ENCODE data around the gene RALGPS2.
"Not testable (repeated sequence)": the region's sequence is repeated elsewhere in the genome, so short reads cannot be mapped to it uniquely, and the experiment has no call there.

DNA sequence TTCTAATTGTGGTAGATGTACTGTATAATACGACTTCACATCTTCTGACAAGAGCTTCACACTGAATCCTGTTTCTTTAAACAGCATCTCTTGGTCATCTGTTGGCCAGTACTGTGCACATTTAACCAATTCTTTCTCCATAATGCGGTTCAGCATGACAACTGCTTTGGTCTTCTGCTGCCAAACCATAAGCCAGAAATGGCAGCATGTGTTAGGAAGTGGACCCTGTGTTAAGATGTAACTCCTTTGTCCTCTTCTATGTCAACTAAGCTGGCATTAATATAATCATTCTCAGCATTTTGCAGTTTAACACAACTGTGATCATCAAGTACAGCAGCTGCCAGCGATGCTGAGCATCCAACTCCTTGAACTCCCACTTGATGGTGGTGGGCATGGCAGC, 22.3 kb downstream of the RALGPS2 start:
- TF ChIP-seq, protein P1, sequence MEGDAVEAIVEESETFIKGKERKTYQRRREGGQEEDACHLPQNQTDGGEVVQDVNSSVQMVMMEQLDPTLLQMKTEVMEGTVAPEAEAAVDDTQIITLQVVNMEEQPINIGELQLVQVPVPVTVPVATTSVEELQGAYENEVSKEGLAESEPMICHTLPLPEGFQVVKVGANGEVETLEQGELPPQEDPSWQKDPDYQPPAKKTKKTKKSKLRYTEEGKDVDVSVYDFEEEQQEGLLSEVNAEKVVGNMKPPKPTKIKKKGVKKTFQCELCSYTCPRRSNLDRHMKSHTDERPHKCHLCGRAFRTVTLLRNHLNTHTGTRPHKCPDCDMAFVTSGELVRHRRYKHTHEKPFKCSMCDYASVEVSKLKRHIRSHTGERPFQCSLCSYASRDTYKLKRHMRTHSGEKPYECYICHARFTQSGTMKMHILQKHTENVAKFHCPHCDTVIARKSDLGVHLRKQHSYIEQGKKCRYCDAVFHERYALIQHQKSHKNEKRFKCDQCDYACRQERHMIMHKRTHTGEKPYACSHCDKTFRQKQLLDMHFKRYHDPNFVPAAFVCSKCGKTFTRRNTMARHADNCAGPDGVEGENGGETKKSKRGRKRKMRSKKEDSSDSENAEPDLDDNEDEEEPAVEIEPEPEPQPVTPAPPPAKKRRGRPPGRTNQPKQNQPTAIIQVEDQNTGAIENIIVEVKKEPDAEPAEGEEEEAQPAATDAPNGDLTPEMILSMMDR (IDR thresholded peaks at IDR 0.05): not testable (repeated sequence)
- TF ChIP-seq POLR2A, POLR2AphosphoS5, EP300 (IDR thresholded peaks at IDR 0.05): not testable (repeated sequence)

All from sigmoid colon (tissue), 4 donors.